ENCODE measurements around the gene CDC42BPA.

DNA sequence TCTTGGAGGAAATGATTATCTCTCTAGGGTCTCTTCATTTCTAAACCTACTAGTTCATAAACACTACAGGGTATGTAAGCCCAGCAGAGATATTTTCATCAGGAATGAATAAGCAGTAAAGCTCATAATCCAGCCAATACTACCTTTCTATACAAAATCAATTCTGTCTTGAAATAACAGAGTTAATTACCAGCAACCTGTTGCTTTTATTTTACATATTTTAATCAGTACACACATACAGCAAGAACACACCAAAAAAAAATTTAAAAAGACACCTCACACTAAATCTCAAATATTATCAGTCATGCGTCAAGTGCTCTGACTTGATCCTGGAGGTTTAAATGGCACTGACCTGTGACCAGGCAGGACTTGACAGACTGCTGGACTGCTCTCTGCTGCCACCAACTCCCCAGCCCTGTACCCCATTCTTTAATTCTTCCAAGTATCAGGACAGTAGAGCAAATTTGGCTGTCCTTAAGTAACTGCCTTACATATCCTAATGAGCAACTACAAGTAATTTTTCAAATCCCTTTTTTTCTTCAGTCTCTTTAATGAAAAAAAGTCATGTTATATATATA lies 98.5 kb downstream of the CDC42BPA start:
- TF ChIP-seq POLR2AphosphoS5 (IDR thresholded peaks at IDR 0.05; ENCODE audit: borderline replicate concordance, low read depth, low read length) (no peak), EZH2 (IDR thresholded peaks at IDR 0.05) (no peak)

Measured in SK-N-MC (cell line).